Measurements from ENCODE around the gene GSTT2. TPM values are rescaled to one million over a fixed set of nuclear protein-coding genes. Genes with fewer than 3 reads are reported as not detected.
"Not testable (repeated sequence)": the region's sequence is repeated elsewhere in the genome, so short reads cannot be mapped to it uniquely, and the experiment has no call there.

The GSTT2 gene
- total and polyA plus RNA-seq, 2 experiments from 2014 or later = 0.44 TPM; not detected in 1

DNA sequence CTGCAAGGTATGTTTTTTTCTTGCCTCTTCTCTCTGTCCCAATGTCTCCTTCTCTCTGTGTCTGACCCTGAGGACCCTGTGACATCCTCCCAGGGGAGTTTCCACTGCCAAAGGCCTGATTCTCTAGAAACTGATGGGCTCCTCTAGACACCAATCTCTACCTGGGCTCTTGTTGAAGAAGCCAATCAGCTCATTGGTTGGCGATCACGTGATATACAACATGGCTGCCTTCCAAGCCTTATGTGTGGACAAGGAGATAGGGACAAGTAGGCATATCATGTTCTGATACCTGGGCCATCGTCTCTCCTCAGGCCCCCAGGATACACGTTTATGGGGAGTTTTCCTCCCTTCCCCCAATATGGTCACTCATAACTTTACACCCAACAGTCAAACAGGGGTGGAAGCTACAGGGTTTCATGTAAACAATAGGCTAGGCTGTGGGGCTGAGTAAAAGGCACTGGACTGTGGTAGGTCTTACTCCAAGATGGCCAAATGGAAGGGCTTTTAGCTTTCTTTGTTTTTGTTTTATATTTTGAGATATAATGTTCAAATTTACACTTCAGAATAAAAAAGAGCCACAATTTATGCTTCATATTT is 13.7 kb downstream of the GSTT2 start:
- H3K27ac ChIP-seq (ENCODE audit: low read depth); H3K79me2 ChIP-seq (replicated peaks; ENCODE audit: insufficient read depth); H3K4me3 ChIP-seq; H2AFZ ChIP-seq; DNase-seq (ENCODE audit: low spot score); H3K4me1 ChIP-seq (ENCODE audit: insufficient read depth); H3F3A ChIP-seq (replicated peaks; ENCODE audit: low read depth); H3K4me3 Mint-ChIP-seq; H3K4me1 Mint-ChIP-seq; H3K9me2 ChIP-seq (ENCODE audit: insufficient read depth); H3K36me3 ChIP-seq (ENCODE audit: insufficient read depth); H4K20me1 ChIP-seq (replicated peaks; ENCODE audit: insufficient read depth); H3K4me2 ChIP-seq; H3K27ac Mint-ChIP-seq; H3K36me3 Mint-ChIP-seq (ENCODE audit: low read depth); H3K27me3 ChIP-seq (ENCODE audit: insufficient read depth); H3K27me3 Mint-ChIP-seq (ENCODE audit: insufficient read depth, low read depth, poor library complexity); ATAC-seq; H3K9me3 Mint-ChIP-seq: not testable (repeated sequence)

DNA sequence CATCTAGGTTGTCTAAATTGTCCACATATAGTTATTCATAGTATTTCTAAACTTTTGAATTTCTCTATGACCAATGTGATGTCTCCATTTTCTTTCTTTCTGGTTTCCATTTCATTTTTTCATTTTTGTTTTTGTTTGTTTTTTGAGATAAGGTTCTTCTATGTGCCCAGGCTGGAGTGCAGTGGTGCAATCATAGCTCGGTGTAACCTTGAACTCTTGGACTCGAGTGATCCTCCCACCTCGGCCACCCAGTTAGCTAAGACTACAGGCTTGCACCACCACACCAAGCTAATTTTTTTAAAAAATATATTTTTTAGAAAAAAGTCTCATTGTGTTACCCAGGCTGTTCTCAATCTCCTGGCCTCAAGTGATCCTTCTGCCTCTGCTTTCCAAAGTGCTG is 17.2 kb downstream of the GSTT2 start:
- no peak overlapping the region for H3K27ac Mint-ChIP-seq
- no peaks in the 10 kb centered on the region for H3K27me3 ChIP-seq (ENCODE audit: insufficient read depth)
- H3K4me1 ChIP-seq (ENCODE audit: insufficient read depth) = peaks cover 8% of the 10 kb centered on the region; the same call in 1 of the 2 replicates
- H3K27ac ChIP-seq (ENCODE audit: low read depth) = no peak overlapping the region
- H3K79me2 ChIP-seq (replicated peaks; ENCODE audit: insufficient read depth) = no peaks in the 10 kb centered on the region
- no peak overlapping the region for H3K4me2 ChIP-seq
- H3K4me3 ChIP-seq = no peak overlapping the region
- H3K27me3 Mint-ChIP-seq (ENCODE audit: insufficient read depth, low read depth, poor library complexity) = peaks cover 10% of the 10 kb centered on the region
- no peak overlapping the region for H3K4me3 Mint-ChIP-seq
- H3K36me3 Mint-ChIP-seq (ENCODE audit: low read depth) = no peaks in the 10 kb centered on the region
- no peaks in the 10 kb centered on the region for H3K9me3 Mint-ChIP-seq
- peaks cover 7% of the 10 kb centered on the region for H3K4me1 Mint-ChIP-seq
- no peaks in the 10 kb centered on the region for H4K20me1 ChIP-seq (replicated peaks; ENCODE audit: insufficient read depth)
- H3K36me3 ChIP-seq (ENCODE audit: insufficient read depth) = no peaks in the 10 kb centered on the region
- H2AFZ ChIP-seq = no peak overlapping the region
- no peaks in the 10 kb centered on the region; the same call in 1 of the 2 replicates for H3K9me2 ChIP-seq (ENCODE audit: insufficient read depth)
- DNase-seq (ENCODE audit: low spot score) (no peak), ATAC-seq (no peak)
- no peaks in the 10 kb centered on the region for H3F3A ChIP-seq (replicated peaks; ENCODE audit: low read depth)
- TF ChIP-seq JUNB (IDR thresholded peaks at IDR 0.05; ENCODE audit: unreplicated experiment) (no peak), ZNF331 (CRISPR knock-in tag; IDR thresholded peaks at IDR 0.05; ENCODE audit: low read depth) (no peak), STAT1 (IDR thresholded peaks at IDR 0.05; ENCODE audit: unreplicated experiment) (no peak), EZH2 (IDR thresholded peaks at IDR 0.05; ENCODE audit: low read depth, unreplicated experiment) (no peak), ETS1 (IDR thresholded peaks at IDR 0.05) (no peak), CREB1 (CRISPR knock-in tag; IDR thresholded peaks at IDR 0.05; ENCODE audit: low read depth) (no peak), EZH2phosphoT487 (IDR thresholded peaks at IDR 0.05; ENCODE audit: unreplicated experiment) (no peak), ZNF462 (CRISPR knock-in tag; IDR thresholded peaks at IDR 0.05) (no peak), POLR2AphosphoS5 (IDR thresholded peaks at IDR 0.05; ENCODE audit: low read depth) (no peak)
- TF ChIP-seq, protein P1, sequence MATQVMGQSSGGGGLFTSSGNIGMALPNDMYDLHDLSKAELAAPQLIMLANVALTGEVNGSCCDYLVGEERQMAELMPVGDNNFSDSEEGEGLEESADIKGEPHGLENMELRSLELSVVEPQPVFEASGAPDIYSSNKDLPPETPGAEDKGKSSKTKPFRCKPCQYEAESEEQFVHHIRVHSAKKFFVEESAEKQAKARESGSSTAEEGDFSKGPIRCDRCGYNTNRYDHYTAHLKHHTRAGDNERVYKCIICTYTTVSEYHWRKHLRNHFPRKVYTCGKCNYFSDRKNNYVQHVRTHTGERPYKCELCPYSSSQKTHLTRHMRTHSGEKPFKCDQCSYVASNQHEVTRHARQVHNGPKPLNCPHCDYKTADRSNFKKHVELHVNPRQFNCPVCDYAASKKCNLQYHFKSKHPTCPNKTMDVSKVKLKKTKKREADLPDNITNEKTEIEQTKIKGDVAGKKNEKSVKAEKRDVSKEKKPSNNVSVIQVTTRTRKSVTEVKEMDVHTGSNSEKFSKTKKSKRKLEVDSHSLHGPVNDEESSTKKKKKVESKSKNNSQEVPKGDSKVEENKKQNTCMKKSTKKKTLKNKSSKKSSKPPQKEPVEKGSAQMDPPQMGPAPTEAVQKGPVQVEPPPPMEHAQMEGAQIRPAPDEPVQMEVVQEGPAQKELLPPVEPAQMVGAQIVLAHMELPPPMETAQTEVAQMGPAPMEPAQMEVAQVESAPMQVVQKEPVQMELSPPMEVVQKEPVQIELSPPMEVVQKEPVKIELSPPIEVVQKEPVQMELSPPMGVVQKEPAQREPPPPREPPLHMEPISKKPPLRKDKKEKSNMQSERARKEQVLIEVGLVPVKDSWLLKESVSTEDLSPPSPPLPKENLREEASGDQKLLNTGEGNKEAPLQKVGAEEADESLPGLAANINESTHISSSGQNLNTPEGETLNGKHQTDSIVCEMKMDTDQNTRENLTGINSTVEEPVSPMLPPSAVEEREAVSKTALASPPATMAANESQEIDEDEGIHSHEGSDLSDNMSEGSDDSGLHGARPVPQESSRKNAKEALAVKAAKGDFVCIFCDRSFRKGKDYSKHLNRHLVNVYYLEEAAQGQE (IDR thresholded peaks at IDR 0.05; ENCODE audit: unreplicated experiment) = no peak

Measured in GM23338 (cell line).